SK-N-SH treated with all-trans-retinoic acid at 6 μM for 48 hours (cell line): ENCODE data around the gene C1QC.
A peak's percentile ranks its signal among the peaks of the same experiment; 100 is the strongest.

ENCODE experiments used
- ATAC-seq: fragments of 200-7000 bp; cut with Tn5 transposase; 3 replicates; pipeline ENCODE4 v1.9.1; 2020; ENCODE audit warnings: mild to moderate bottlenecking, moderate library complexity
- ARNTL ChIP-seq: fragments of 450-650 bp; formaldehyde crosslinking; IDR thresholded peaks from 2 replicates; pipeline ENCODE4 v1.5.0; 2020; ENCODE audit warnings: low read depth, mild to moderate bottlenecking, moderate library complexity, borderline replicate concordance
- CREB5 ChIP-seq: fragments of 250-450 bp; sonication (Bioruptor Pico); IDR thresholded peaks from 2 replicates; pipeline ENCODE4 v1.5.1; 2020; ENCODE audit warnings: low read depth, mild to moderate bottlenecking, moderate library complexity
- CSRNP3 ChIP-seq: fragments of 250-450 bp; sonication (Bioruptor Pico); IDR thresholded peaks from 2 replicates; pipeline ENCODE4 v1.5.1; 2021; ENCODE audit warnings: mild to moderate bottlenecking, moderate library complexity
- ESRRG ChIP-seq: fragments of 250-450 bp; sonication (Bioruptor Pico); IDR thresholded peaks from 2 replicates; pipeline ENCODE4 v1.6.1; 2021; ENCODE audit warnings: mild to moderate bottlenecking
- GLIS3 ChIP-seq: fragments of 250-450 bp; sonication (Bioruptor Pico); IDR thresholded peaks from 2 replicates; pipeline ENCODE4 v1.5.0; 2020; ENCODE audit warnings: mild to moderate bottlenecking, moderate library complexity
- OSR1 ChIP-seq: fragments of 250-450 bp; sonication (Bioruptor Pico); IDR thresholded peaks from 2 replicates; pipeline ENCODE4 v1.8.0; 2022; ENCODE audit warnings: moderate library complexity, mild to moderate bottlenecking, inconsistent platforms
- PATZ1 ChIP-seq: fragments of 250-450 bp; sonication (Bioruptor Pico); IDR thresholded peaks from 2 replicates; pipeline ENCODE4 v1.8.0; 2020; ENCODE audit warnings: mild to moderate bottlenecking, moderate library complexity, borderline replicate concordance
- POU6F1 ChIP-seq: fragments of 250-450 bp; sonication (Bioruptor Pico); IDR thresholded peaks from 2 replicates; pipeline ENCODE4 v1.8.0; 2021; ENCODE audit warnings: low read depth, mild to moderate bottlenecking, moderate library complexity, borderline replicate concordance
- SNAI2 ChIP-seq: fragments of 250-450 bp; sonication (Bioruptor Pico); IDR thresholded peaks from 2 replicates; pipeline ENCODE4 v1.5.0; 2020; ENCODE audit warnings: mild to moderate bottlenecking, moderate library complexity
- TCF4 ChIP-seq: fragments of 250-450 bp; sonication (Bioruptor Pico); IDR thresholded peaks from 2 replicates; pipeline ENCODE4 v1.8.0; 2021; ENCODE audit warnings: mild to moderate bottlenecking, moderate library complexity, borderline replicate concordance
- TOX ChIP-seq: fragments of 250-450 bp; sonication (Bioruptor Pico); IDR thresholded peaks from 2 replicates; pipeline ENCODE4 v1.8.0; 2021; ENCODE audit warnings: mild to moderate bottlenecking, moderate library complexity, borderline replicate concordance
- TSHZ2 ChIP-seq: fragments of 250-450 bp; sonication (Bioruptor Pico); IDR thresholded peaks from 2 replicates; pipeline ENCODE4 v1.5.0; 2020; ENCODE audit warnings: mild to moderate bottlenecking, moderate library complexity
- ZC3H10 ChIP-seq: fragments of 250-450 bp; sonication (Bioruptor Pico); IDR thresholded peaks from 2 replicates; pipeline ENCODE4 v1.5.1; 2021; ENCODE audit warnings: mild to moderate bottlenecking, moderate library complexity
- ZFP3 ChIP-seq: fragments of 250-450 bp; sonication (Bioruptor Pico); IDR thresholded peaks from 2 replicates; pipeline ENCODE4 v1.5.0; 2020; ENCODE audit warnings: mild to moderate bottlenecking, moderate library complexity
- ZFP30 ChIP-seq: fragments of 450-650 bp; formaldehyde crosslinking; IDR thresholded peaks from 2 replicates; pipeline ENCODE4 v1.5.0; 2022; ENCODE audit warnings: mild to moderate bottlenecking, moderate library complexity
- ZNF565 ChIP-seq: fragments of 450-650 bp; formaldehyde crosslinking; conservative IDR thresholded peaks from 2 replicates; pipeline ENCODE4 v1.5.0; 2020; ENCODE audit warnings: low read depth, mild to moderate bottlenecking, moderate library complexity
- ZNF70 ChIP-seq: fragments of 450-650 bp; formaldehyde crosslinking; IDR thresholded peaks from 2 replicates; pipeline ENCODE4 v1.5.0; 2020; ENCODE audit warnings: mild to moderate bottlenecking, moderate library complexity
- ZNF8 ChIP-seq: fragments of 450-650 bp; formaldehyde crosslinking; IDR thresholded peaks from 2 replicates; pipeline ENCODE4 v1.5.0; 2020; ENCODE audit warnings: mild to moderate bottlenecking, moderate library complexity

Gene C1QC

GRCh38 chr1:22641247-22641646 lies 2.2 kb upstream of the C1QC start:
- TF ChIP-seq TOX (CRISPR knock-in tag) (no peak), CREB5 (CRISPR knock-in tag) (no peak), OSR1 (CRISPR knock-in tag) (no peak), POU6F1 (CRISPR knock-in tag) (no peak), ZNF70 (no peak), TCF4 (CRISPR knock-in tag) (no peak)
- ATAC-seq: no peak

- no peak for TF ChIP-seq GLIS3 (CRISPR knock-in tag)
- TF ChIP-seq POU6F1 (CRISPR knock-in tag): no peak
- no peak for TF ChIP-seq ZC3H10 (CRISPR knock-in tag)
- TF ChIP-seq ZFP3 (CRISPR knock-in tag): no peak
- TF ChIP-seq ESRRG (CRISPR knock-in tag): no peak
- no peak for TF ChIP-seq ZNF565 (CRISPR knock-in tag)
- no peak for TF ChIP-seq TOX (CRISPR knock-in tag)
- TF ChIP-seq CREB5 (CRISPR knock-in tag): no peak
- TF ChIP-seq ZFP30: no peak
- no peak for TF ChIP-seq ZNF8 (CRISPR knock-in tag)
- no peak for TF ChIP-seq PATZ1 (CRISPR knock-in tag)
- no peak for TF ChIP-seq SNAI2 (CRISPR knock-in tag)
- TF ChIP-seq CSRNP3: no peak
- no peak for TF ChIP-seq ARNTL (CRISPR knock-in tag)
- no peak for TF ChIP-seq TSHZ2 (CRISPR knock-in tag)
- ATAC-seq: peak; percentile 93
Measured at GRCh38 chr1:22641906-22642636, 1.4 kb upstream of the C1QC start.
